Neuron (in vitro differentiated cells): ENCODE measurements around the gene SCNN1B.
"Not testable (repeated sequence)": the region's sequence is repeated elsewhere in the genome, so short reads cannot be mapped to it uniquely, and the experiment has no call there.

Source experiments
- H2AFZ ChIP-seq: one replicate; pipeline ENCODE4 v1.6.1; 2013; ENCODE audit warnings: low read depth, mild to moderate bottlenecking, inconsistent platforms, low read length, moderate library complexity
- H3K27me3 ChIP-seq: one replicate; pipeline ENCODE4 v1.6.1; 2013; ENCODE audit warnings: low read length; ENCODE audit not compliant: insufficient read depth
- H3K36me3 ChIP-seq: one replicate; pipeline ENCODE4 v1.6.1; 2013; ENCODE audit warnings: low read length; ENCODE audit not compliant: insufficient read depth
- H3K4me1 ChIP-seq: one replicate; pipeline ENCODE4 v1.6.1; 2013; ENCODE audit warnings: low read length; ENCODE audit not compliant: insufficient read depth
- H3K4me3 ChIP-seq: 2 replicates; pipeline ENCODE4 v1.5.1; 2013; ENCODE audit warnings: mild to moderate bottlenecking, low read length, moderate library complexity
- H3K9me3 ChIP-seq: one replicate; pipeline ENCODE4 v1.6.1; 2013; ENCODE audit warnings: low read length

The SCNN1B gene

GRCh38 chr16:23355106-23355670 is 53.1 kb downstream of the SCNN1B start:
- Histone ChIP-seq H3K4me3 (no peak overlapping the region), H3K27me3 (no peaks in the 10 kb centered on the region), H2AFZ (no peak overlapping the region), H3K4me1 (no peaks in the 10 kb centered on the region), H3K9me3 (no peaks in the 10 kb centered on the region), H3K36me3 (no peaks in the 10 kb centered on the region)

DNA sequence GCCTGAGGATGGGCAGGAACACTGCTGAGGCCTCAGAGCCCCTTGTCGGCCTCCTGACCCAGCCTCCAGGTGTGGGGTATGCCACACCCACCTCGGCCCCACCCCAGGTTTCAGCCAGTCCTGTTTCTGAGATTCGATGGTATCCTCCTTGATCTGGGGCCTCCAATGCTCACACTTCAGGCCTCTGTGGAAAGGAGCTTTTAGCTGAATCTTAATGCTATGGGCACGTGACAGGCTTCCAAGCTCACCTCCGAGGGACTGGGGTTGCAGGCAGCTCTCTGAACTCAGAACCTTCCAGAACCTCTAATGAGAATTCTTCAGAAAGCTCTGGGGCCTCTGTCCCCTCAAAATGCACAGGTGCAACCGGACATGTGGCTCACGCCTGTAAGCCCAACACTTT is 54.8 kb downstream of the SCNN1B start:
- no peaks in the 10 kb centered on the region for H3K9me3 ChIP-seq
- no peaks in the 10 kb centered on the region for H3K27me3 ChIP-seq
- no peak overlapping the region for H3K4me3 ChIP-seq

DNA sequence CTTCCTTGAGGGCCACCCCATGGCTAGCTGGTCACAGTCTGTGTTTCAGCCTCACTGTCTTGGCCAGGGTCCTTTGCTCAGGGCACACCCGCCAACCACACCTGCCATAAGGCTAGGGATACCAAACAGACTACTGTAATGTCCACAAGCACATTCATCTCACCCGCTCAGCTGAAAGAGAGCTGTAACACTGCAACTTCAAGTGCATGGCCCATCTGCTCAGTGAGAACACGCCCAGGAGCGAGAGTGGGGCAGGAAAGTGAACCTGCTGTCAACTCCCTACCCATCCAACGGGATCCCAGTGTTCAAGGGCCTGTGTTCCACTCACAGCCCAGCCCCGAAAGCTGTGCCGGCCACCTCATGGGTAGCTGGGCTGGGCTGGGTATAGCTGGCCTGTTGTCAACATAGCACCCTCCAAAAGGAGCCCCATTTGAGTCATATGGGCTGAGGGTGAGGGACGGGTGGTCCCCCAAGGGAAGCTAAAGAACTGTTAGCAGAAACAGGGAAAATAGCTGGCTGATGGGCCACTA is 55.7 kb downstream of the SCNN1B start:
- Histone ChIP-seq H3K9me3 (no peaks in the 10 kb centered on the region), H3K36me3 (no peaks in the 10 kb centered on the region), H3K4me1 (no peaks in the 10 kb centered on the region), H3K4me3 (no peak overlapping the region), H3K27me3 (no peaks in the 10 kb centered on the region), H2AFZ (no peak overlapping the region)

More for the DNA sequence above, 54.8 kb downstream of the SCNN1B start:
- Histone ChIP-seq H2AFZ (no peak overlapping the region), H3K36me3 (no peaks in the 10 kb centered on the region), H3K4me1 (no peaks in the 10 kb centered on the region)

GRCh38 chr16:23359092-23359760 is 57.1 kb downstream of the SCNN1B start:
- H3K4me1 ChIP-seq: no peaks in the 10 kb centered on the region
- H3K27me3 ChIP-seq: no peaks in the 10 kb centered on the region
- H2AFZ ChIP-seq: no peak overlapping the region
- H3K9me3 ChIP-seq: no peaks in the 10 kb centered on the region
- H3K4me3 ChIP-seq: no peak overlapping the region
- H3K36me3 ChIP-seq: no peaks in the 10 kb centered on the region

GRCh38 chr16:23362460-23363317 is 60.6 kb downstream of the SCNN1B start:
- no peaks in the 10 kb centered on the region for H3K4me1 ChIP-seq
- no peak overlapping the region for H2AFZ ChIP-seq
- H3K9me3 ChIP-seq: no peaks in the 10 kb centered on the region

DNA sequence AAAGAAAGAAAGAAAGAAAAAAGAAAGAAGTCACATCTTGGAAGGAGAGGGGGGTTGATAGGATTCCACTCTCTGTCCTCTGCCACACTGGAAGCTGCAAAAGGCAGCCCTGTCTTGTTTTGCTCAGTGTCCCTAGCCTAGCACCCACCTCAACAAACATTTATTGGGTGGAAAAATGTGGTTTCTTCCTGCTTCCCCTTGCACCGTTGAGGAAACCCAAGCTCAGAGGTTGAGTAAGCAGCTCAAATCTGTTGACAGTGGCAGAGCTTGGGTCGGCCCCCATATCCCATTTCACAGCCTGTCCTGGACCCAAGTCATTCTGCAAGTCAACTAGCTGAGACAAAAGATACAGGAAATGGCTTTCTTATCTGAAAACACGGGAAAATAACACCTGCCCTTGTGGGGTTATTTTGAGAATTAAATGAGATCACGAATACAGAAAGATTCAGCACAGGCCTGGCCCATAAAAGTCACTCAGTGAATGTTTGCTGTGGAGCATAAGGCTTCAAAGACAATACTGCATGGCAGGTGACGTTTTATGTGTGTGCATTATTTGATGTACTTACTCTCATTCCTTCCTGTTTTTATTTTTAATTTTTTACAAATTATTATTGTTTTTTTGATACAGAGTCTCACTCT is 63.6 kb downstream of the SCNN1B start:
- H3K4me1 ChIP-seq: no peaks in the 10 kb centered on the region
- H2AFZ ChIP-seq: no peak overlapping the region
- H3K36me3 ChIP-seq: no peaks in the 10 kb centered on the region
- H3K27me3 ChIP-seq: no peaks in the 10 kb centered on the region
- H3K9me3 ChIP-seq: no peaks in the 10 kb centered on the region
- H3K4me3 ChIP-seq: no peak overlapping the region

More at GRCh38 chr16:23362460-23363317, 60.6 kb downstream of the SCNN1B start:
- no peak overlapping the region for H3K4me3 ChIP-seq
- H3K36me3 ChIP-seq: no peaks in the 10 kb centered on the region
- no peaks in the 10 kb centered on the region for H3K27me3 ChIP-seq

- not testable (repeated sequence) for H3K9me3 ChIP-seq, H3K27me3 ChIP-seq, H3K36me3 ChIP-seq, H2AFZ ChIP-seq, H3K4me1 ChIP-seq, H3K4me3 ChIP-seq
These were observed 64.2 kb downstream of the SCNN1B start for GRCh38 chr16:23366341-23366740.

- no peak overlapping the region for H3K4me3 ChIP-seq
- H3K4me1 ChIP-seq: no peaks in the 10 kb centered on the region
- H2AFZ ChIP-seq: no peak overlapping the region
- no peaks in the 10 kb centered on the region for H3K9me3 ChIP-seq
- no peaks in the 10 kb centered on the region for H3K36me3 ChIP-seq
- H3K27me3 ChIP-seq: no peaks in the 10 kb centered on the region
These were observed 65.5 kb downstream of the SCNN1B start for GRCh38 chr16:23367564-23367963.

GRCh38 chr16:23367988-23368387 is 65.9 kb downstream of the SCNN1B start:
- Histone ChIP-seq H3K9me3 (no peaks in the 10 kb centered on the region), H3K4me1 (no peaks in the 10 kb centered on the region), H2AFZ (no peak overlapping the region), H3K36me3 (no peaks in the 10 kb centered on the region), H3K4me3 (no peak overlapping the region), H3K27me3 (no peaks in the 10 kb centered on the region)

- Histone ChIP-seq H3K27me3 (no peaks in the 10 kb centered on the region), H3K36me3 (no peaks in the 10 kb centered on the region), H3K9me3 (no peaks in the 10 kb centered on the region), H3K4me1 (no peaks in the 10 kb centered on the region), H2AFZ (no peak overlapping the region), H3K4me3 (no peak overlapping the region)
These were observed 66.4 kb downstream of the SCNN1B start for GRCh38 chr16:23368469-23368868.

DNA sequence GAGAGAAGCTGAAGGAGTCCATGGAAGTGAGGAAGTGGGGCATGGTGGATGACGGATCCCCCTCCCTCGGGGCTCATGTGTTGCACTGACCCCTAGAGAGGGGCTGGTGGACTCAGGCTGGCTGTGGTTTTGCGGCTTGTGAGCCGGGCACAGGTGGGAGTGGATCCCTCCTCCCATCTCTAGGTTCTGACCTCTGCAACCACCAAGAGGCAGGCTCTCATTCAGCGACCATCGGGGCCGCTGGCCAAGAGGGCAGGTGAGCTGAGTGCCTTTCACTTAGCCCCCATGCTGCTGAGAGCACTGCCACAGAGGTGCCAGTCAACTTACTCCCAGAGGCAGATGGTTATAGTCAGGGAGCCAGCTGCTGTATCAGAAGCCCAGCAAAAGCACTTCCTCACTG is 67.3 kb downstream of the SCNN1B start:
- H3K27me3 ChIP-seq: no peaks in the 10 kb centered on the region
- no peaks in the 10 kb centered on the region for H3K4me1 ChIP-seq
- no peak overlapping the region for H3K4me3 ChIP-seq
- no peak overlapping the region for H2AFZ ChIP-seq
- H3K9me3 ChIP-seq: no peaks in the 10 kb centered on the region
- H3K36me3 ChIP-seq: no peaks in the 10 kb centered on the region

- Histone ChIP-seq H3K27me3 (no peaks in the 10 kb centered on the region), H3K36me3 (no peaks in the 10 kb centered on the region), H3K4me3 (no peak overlapping the region), H2AFZ (no peak overlapping the region), H3K9me3 (no peaks in the 10 kb centered on the region), H3K4me1 (no peaks in the 10 kb centered on the region)
These were observed 69.3 kb downstream of the SCNN1B start for GRCh38 chr16:23371368-23371767.
